ENCODE data around the gene NPAS2. TPM values are rescaled to one million over a fixed set of nuclear protein-coding genes. Genes with fewer than 3 reads are reported as not detected.
A peak's percentile ranks its signal among the peaks of the same experiment; 100 is the strongest.

The NPAS2 gene
- total and polyA plus RNA-seq, 2 of the 8 experiments (the other 6 are each of a cell fraction or from before 2014, with no cell fraction given), result 1.8 to 1.9 TPM

- 75% methylated on average over 5 of the region's 5 CpGs; no CpG with 5 or more reads in 1 of the 2 experiments for WGBS, 2 experiments (ENCODE audit: extremely low coverage in 1 of 2, insufficient coverage in 1 of 2, insufficient read length in 1 of 2, insufficient replicate concordance in 2 of 2, low coverage in 1 of 2, low lambda C conversion rate in 2 of 2, missing lambda C conversion rate in 1 of 2)
These were observed 192.8 kb downstream of the NPAS2 start for GRCh38 chr2:101012706-101013181.

More at GRCh38 chr2:101012706-101013181, 192.8 kb downstream of the NPAS2 start:
- no peak overlapping the region for H3K4me3 ChIP-seq (ENCODE audit: extremely low read depth in 1 of 4, insufficient read depth in 2 of 4, low read depth in 3 of 4, low read length in 4 of 4)
- H2BK15ac ChIP-seq (ENCODE audit: low read length), result no peak overlapping the region
- no peak overlapping the region for H3K9ac ChIP-seq (replicated peaks in 1 of 4; ENCODE audit: extremely low read depth in 1 of 4, low read depth in 3 of 4, low read length in 3 of 4)
- peaks cover 0 to 7% of the 10 kb centered on the region in 2 experiments for H4K20me1 ChIP-seq (replicated peaks in 1 of 2; ENCODE audit: control insufficient read depth in 1 of 2, insufficient read depth in 2 of 2, low read length in 2 of 2)
- no peaks in the 10 kb centered on the region for H3K23me2 ChIP-seq (ENCODE audit: low read depth, low read length)
- H3K9me3 ChIP-seq (ENCODE audit: insufficient read depth in 2 of 2, low read depth in 1 of 2, low read length in 1 of 2), result no peaks in the 10 kb centered on the region
- peaks cover 0 to 66% (median 21%) of the 10 kb centered on the region in 4 experiments; a peak in 5 of 8 replicates for H3K36me3 ChIP-seq (ENCODE audit: control insufficient read depth in 2 of 4, insufficient read depth in 4 of 4, low read length in 3 of 4)
- H3K4me1 ChIP-seq (replicated peaks in 1 of 4; ENCODE audit: control insufficient read depth in 3 of 4, insufficient read depth in 4 of 4, low read length in 3 of 4), result no peaks in the 10 kb centered on the region; a peak in 1 of 7 replicates
- no peak overlapping the region for H2BK5ac ChIP-seq (ENCODE audit: low read depth, low read length)
- H3K56ac ChIP-seq (replicated peaks; ENCODE audit: insufficient read length, low read depth, low read length), result no peak overlapping the region
- H4K5ac ChIP-seq (ENCODE audit: insufficient read length, low read depth, low read length), result no peak overlapping the region
- DNase-seq (ENCODE audit: low read depth in 1 of 2, low spot score in 2 of 2) (peak in 1 of 2 experiments; percentile 60), FAIRE-seq (no peak)
- no peak overlapping the region for H3K27ac ChIP-seq (ENCODE audit: low read depth, low read length)
- no peaks in the 10 kb centered on the region for H3K27me3 ChIP-seq (replicated peaks in 1 of 4; ENCODE audit: control insufficient read depth in 3 of 4, extremely low read depth in 1 of 4, insufficient read depth in 3 of 4, low read length in 3 of 4)
- no peak overlapping the region for H3K4me2 ChIP-seq (ENCODE audit: insufficient read depth in 1 of 2, low read depth in 2 of 2, low read length in 2 of 2)
- H3K18ac ChIP-seq (ENCODE audit: extremely low read depth, low read length), result no peak overlapping the region
- H2AK5ac ChIP-seq (ENCODE audit: low read depth, low read length), result no peak overlapping the region
- no peak overlapping the region for H2BK120ac ChIP-seq (replicated peaks; ENCODE audit: low read depth, low read length)
- H4K91ac ChIP-seq (replicated peaks; ENCODE audit: insufficient read length, low read length), result no peak overlapping the region
- no peaks in the 10 kb centered on the region for H3K79me2 ChIP-seq (ENCODE audit: control insufficient read depth in 1 of 2, insufficient read depth in 2 of 2, low read length in 2 of 2)
- H2AFZ ChIP-seq (ENCODE audit: low read length), result no peak overlapping the region
- no peak overlapping the region for H3K4ac ChIP-seq (replicated peaks; ENCODE audit: insufficient read length, low read depth, low read length)
- ChIA-PET POLR2A (ENCODE audit: partially characterized antibody) (interaction anchor here (0.6 to 1.1 kb wide), 8 partner anchors 10 to 197 kb away, joined by 3 to 14 read pairs (median 4); partner anchors contain the start of genes RPL31 and TBC1D8), CTCF (ENCODE audit: partially characterized antibody) (interaction anchor here (0.5 to 3.6 kb wide), 31 partner anchors 9 to 416 kb away, joined by 3 to 19 read pairs (median 4); partner anchors contain the start of gene RPL31)
- H2BK12ac ChIP-seq (ENCODE audit: low read depth, low read length), result no peak overlapping the region
- no peaks in the 10 kb centered on the region; the same call in 1 of the 2 replicates for H3K79me1 ChIP-seq (ENCODE audit: low read depth, low read length)
- no peak overlapping the region for H2BK20ac ChIP-seq (ENCODE audit: low read length)
- no peak overlapping the region for H4K8ac ChIP-seq (ENCODE audit: extremely low read depth, insufficient read depth, low read length)
- no peak overlapping the region for H3K23ac ChIP-seq (ENCODE audit: insufficient read length)
- TF ChIP-seq KDM1A (IDR thresholded peaks at IDR 0.05; ENCODE audit: borderline replicate concordance, low read length), result no peak
- TF ChIP-seq RAD21 (IDR thresholded peaks at IDR 0.05 in 1 of 2, conservative IDR thresholded peaks at IDR 0.05 in 1 of 2; ENCODE audit: low read depth in 2 of 2, low read length in 2 of 2), result peak; percentile 84 to 89
- TF ChIP-seq POU5F1 (IDR thresholded peaks at IDR 0.05; ENCODE audit: low read depth, low read length), result no peak
- no peak for TF ChIP-seq HDAC2 (IDR thresholded peaks at IDR 0.05; ENCODE audit: borderline replicate concordance in 1 of 2, low read depth in 2 of 2, low read length in 2 of 2)
- peak in 2 of 3 experiments; percentile 55 to 77; a peak in 3 of 4 replicates for TF ChIP-seq CTCF (IDR thresholded peaks at IDR 0.05; ENCODE audit: control extremely low read depth in 1 of 3, insufficient read depth in 1 of 3, low read depth in 1 of 3, low read length in 3 of 3)
- no peak for TF ChIP-seq YY1 (IDR thresholded peaks at IDR 0.05; ENCODE audit: low read depth, low read length)
- no peak overlapping the region for H3K14ac ChIP-seq (ENCODE audit: insufficient read length)

Measured in H1 (cell line).